Measurements from ENCODE around the gene EIF1B.

EIF1B gene

GRCh38 chr3:40341671-40342070 lies 32.2 kb downstream of the EIF1B start:
- TF ChIP-seq NFIC (IDR thresholded peaks at IDR 0.05) (no peak), FOXM1 (IDR thresholded peaks at IDR 0.05; ENCODE audit: borderline replicate concordance, low read depth) (no peak), REST (IDR thresholded peaks at IDR 0.05; ENCODE audit: low read depth) (no peak), EP300 (IDR thresholded peaks at IDR 0.05; ENCODE audit: borderline replicate concordance) (no peak), TEAD4 (IDR thresholded peaks at IDR 0.05) (no peak), TCF12 (IDR thresholded peaks at IDR 0.05; ENCODE audit: low read depth) (no peak), MAX (IDR thresholded peaks at IDR 0.05) (no peak)

DNA sequence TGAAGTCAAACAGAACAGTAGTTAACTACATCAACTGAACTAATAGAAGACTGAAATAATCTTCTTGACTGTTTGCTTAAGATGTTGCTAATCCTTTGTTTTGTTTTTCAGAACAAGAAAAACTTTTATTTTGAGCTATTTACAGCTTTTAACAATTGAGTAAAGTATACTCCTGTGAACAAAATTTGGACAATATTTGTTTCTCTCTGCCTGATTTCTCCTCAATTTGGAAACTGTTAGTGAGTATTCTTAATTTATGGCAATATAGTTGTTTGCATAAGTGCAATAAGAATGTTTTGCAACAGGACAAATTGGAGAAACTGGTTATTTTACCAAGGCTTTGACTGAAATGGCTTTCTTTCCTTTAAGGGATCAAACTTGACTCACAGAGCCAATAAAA lies 41.0 kb downstream of the EIF1B start:
- TF ChIP-seq NFIC (IDR thresholded peaks at IDR 0.05) = no peak
- no peak for TF ChIP-seq YY1 (IDR thresholded peaks at IDR 0.05; ENCODE audit: low read depth)
- TF ChIP-seq CEBPB (IDR thresholded peaks at IDR 0.05) = no peak
- no peak for TF ChIP-seq TCF12 (IDR thresholded peaks at IDR 0.05; ENCODE audit: low read depth)
- no peak for TF ChIP-seq TEAD4 (IDR thresholded peaks at IDR 0.05)
- TF ChIP-seq REST (IDR thresholded peaks at IDR 0.05; ENCODE audit: low read depth) = no peak
- TF ChIP-seq, protein P1, sequence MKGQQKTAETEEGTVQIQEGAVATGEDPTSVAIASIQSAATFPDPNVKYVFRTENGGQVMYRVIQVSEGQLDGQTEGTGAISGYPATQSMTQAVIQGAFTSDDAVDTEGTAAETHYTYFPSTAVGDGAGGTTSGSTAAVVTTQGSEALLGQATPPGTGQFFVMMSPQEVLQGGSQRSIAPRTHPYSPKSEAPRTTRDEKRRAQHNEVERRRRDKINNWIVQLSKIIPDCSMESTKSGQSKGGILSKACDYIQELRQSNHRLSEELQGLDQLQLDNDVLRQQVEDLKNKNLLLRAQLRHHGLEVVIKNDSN (IDR thresholded peaks at IDR 0.05) = no peak
- TF ChIP-seq ZBTB7A (IDR thresholded peaks at IDR 0.05; ENCODE audit: low read depth) = no peak
- TF ChIP-seq FOXM1 (IDR thresholded peaks at IDR 0.05; ENCODE audit: borderline replicate concordance, low read depth) = no peak
- no peak for TF ChIP-seq EP300 (IDR thresholded peaks at IDR 0.05; ENCODE audit: borderline replicate concordance)
- no peak for TF ChIP-seq EGR1 (IDR thresholded peaks at IDR 0.05)
- TF ChIP-seq RAD21 (IDR thresholded peaks at IDR 0.05; ENCODE audit: low read depth) = no peak
- no peak for TF ChIP-seq TAF1 (IDR thresholded peaks at IDR 0.05; ENCODE audit: low read depth)
- TF ChIP-seq MAX (IDR thresholded peaks at IDR 0.05) = no peak
- no peak for TF ChIP-seq CREB1 (IDR thresholded peaks at IDR 0.05; ENCODE audit: low read depth)

GRCh38 chr3:40355410-40355809 lies 45.9 kb downstream of the EIF1B start:
- TF ChIP-seq NFIC (IDR thresholded peaks at IDR 0.05) = no peak
- TF ChIP-seq TAF1 (IDR thresholded peaks at IDR 0.05; ENCODE audit: low read depth) = no peak
- TF ChIP-seq EGR1 (IDR thresholded peaks at IDR 0.05) = no peak
- TF ChIP-seq REST (IDR thresholded peaks at IDR 0.05; ENCODE audit: low read depth) = no peak
- no peak for TF ChIP-seq RAD21 (IDR thresholded peaks at IDR 0.05; ENCODE audit: low read depth)
- TF ChIP-seq TCF12 (IDR thresholded peaks at IDR 0.05; ENCODE audit: low read depth) = no peak

GRCh38 chr3:40358454-40358853 lies 48.9 kb downstream of the EIF1B start:
- TF ChIP-seq, protein P1 (IDR thresholded peaks at IDR 0.05) = no peak
- TF ChIP-seq FOXM1 (IDR thresholded peaks at IDR 0.05; ENCODE audit: borderline replicate concordance, low read depth) (no peak), EP300 (IDR thresholded peaks at IDR 0.05; ENCODE audit: borderline replicate concordance) (no peak), EGR1 (IDR thresholded peaks at IDR 0.05) (no peak)
